ENCODE data around the gene PTPRT.

PTPRT gene

DNA sequence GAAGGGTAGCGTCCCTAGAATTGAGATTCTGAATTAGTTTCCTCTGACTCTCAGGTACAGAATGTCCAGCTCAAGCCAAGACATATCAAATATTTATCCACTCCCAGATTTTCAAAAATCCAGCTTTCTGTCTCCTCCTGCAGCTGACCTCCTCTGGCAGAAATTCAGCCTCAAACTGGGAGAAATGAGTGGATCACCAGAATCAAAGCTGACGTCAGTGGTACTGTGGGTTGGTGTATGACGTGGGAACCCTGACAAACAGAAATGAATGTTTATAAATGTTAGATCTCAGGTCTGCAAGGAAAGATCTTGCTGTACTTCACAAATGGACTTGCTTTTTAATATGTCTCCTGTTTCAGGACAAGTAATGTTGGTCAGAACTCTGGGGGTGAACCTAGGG is 595.0 kb downstream of the PTPRT start:
- no peak overlapping the region for H2AFZ ChIP-seq (ENCODE audit: low read depth, low read length)
- no peaks in the 10 kb centered on the region for H3K4me1 ChIP-seq (ENCODE audit: insufficient read depth, low read length)

GRCh38 chr20:42594011-42594410 is 595.7 kb downstream of the PTPRT start:
- Histone ChIP-seq H3K4me3 (ENCODE audit: low read length) (no peak overlapping the region), H3K27me3 (ENCODE audit: insufficient read depth, low read length) (no peaks in the 10 kb centered on the region), H2AFZ (ENCODE audit: low read depth, low read length) (no peak overlapping the region), H3K9me3 (ENCODE audit: low read length) (no peaks in the 10 kb centered on the region), H3K4me1 (ENCODE audit: insufficient read depth, low read length) (no peaks in the 10 kb centered on the region), H3K36me3 (ENCODE audit: insufficient read depth, low read length) (no peaks in the 10 kb centered on the region)

More for the DNA sequence above, 595.0 kb downstream of the PTPRT start:
- H3K36me3 ChIP-seq (ENCODE audit: insufficient read depth, low read length): no peaks in the 10 kb centered on the region
- H3K27me3 ChIP-seq (ENCODE audit: insufficient read depth, low read length): no peaks in the 10 kb centered on the region
- no peak overlapping the region for H3K4me3 ChIP-seq (ENCODE audit: low read length)
- H3K9me3 ChIP-seq (ENCODE audit: low read length): no peaks in the 10 kb centered on the region

DNA sequence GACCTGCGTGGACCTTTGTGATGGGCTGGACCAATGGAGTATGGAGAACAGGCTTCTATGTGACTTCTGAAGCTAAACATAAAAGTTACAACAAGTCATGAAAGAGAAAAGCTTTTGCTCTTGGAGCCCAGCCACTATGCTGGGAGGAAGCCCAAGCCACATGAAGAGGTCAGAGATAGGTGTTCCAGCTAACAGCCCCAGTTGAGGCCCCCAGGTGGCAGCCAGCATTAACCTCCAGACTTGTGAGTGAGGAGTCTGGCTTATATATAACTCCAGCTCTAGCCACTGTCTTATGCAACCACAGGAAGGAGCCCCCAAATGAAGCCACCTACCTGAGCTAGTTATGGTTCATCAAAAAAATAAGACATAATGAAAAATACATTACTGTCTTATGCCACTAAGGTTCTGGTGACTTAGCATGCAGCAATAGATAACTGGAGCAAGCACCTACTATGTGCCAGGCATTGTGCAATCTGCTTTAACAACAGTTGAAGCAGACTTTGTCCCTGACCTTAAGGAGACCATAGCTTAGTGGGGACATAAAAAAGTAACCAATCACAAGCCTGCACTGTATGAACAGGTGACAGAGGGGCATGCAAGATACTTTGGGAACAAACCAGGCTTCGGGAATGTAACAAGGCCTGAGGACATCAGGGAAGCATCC is 599.6 kb downstream of the PTPRT start:
- no peaks in the 10 kb centered on the region for H3K4me1 ChIP-seq (ENCODE audit: insufficient read depth, low read length)
- no peaks in the 10 kb centered on the region for H3K36me3 ChIP-seq (ENCODE audit: insufficient read depth, low read length)
- no peaks in the 10 kb centered on the region for H3K9me3 ChIP-seq (ENCODE audit: low read length)
- H2AFZ ChIP-seq (ENCODE audit: low read depth, low read length): no peak overlapping the region
- no peak overlapping the region for H3K4me3 ChIP-seq (ENCODE audit: low read length)
- no peaks in the 10 kb centered on the region for H3K27me3 ChIP-seq (ENCODE audit: insufficient read depth, low read length)

DNA sequence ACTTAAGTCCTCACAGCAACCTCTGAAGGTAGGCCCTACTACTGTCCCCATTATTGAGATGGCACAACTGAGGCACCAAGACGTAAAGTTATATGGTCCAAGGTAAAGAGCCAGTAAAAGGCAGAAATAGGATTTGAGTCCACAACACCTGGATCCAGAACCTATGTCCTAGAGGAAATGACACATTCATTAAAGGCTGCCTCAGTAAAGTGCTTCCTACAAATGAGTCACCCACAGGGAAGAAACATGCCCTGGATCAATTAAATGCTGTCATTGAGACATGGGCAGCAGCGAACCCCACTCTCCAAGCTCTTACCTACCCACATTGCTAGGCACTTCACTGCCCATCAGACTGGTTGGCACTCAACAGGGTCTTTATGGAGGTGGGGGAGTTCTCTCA is 600.9 kb downstream of the PTPRT start:
- Histone ChIP-seq H3K9me3 (ENCODE audit: low read length) (no peaks in the 10 kb centered on the region), H3K4me3 (ENCODE audit: low read length) (no peak overlapping the region), H3K36me3 (ENCODE audit: insufficient read depth, low read length) (no peaks in the 10 kb centered on the region), H2AFZ (ENCODE audit: low read depth, low read length) (no peak overlapping the region), H3K27me3 (ENCODE audit: insufficient read depth, low read length) (no peaks in the 10 kb centered on the region), H3K4me1 (ENCODE audit: insufficient read depth, low read length) (no peaks in the 10 kb centered on the region)

GRCh38 chr20:42587427-42587826 is 602.3 kb downstream of the PTPRT start:
- Histone ChIP-seq H3K4me3 (ENCODE audit: low read length) (no peak overlapping the region), H3K27me3 (ENCODE audit: insufficient read depth, low read length) (no peaks in the 10 kb centered on the region), H3K36me3 (ENCODE audit: insufficient read depth, low read length) (no peaks in the 10 kb centered on the region), H3K4me1 (ENCODE audit: insufficient read depth, low read length) (no peaks in the 10 kb centered on the region), H3K9me3 (ENCODE audit: low read length) (no peaks in the 10 kb centered on the region), H2AFZ (ENCODE audit: low read depth, low read length) (no peak overlapping the region)

- Histone ChIP-seq H3K4me1 (ENCODE audit: insufficient read depth, low read length) (no peaks in the 10 kb centered on the region), H3K4me3 (ENCODE audit: low read length) (no peak overlapping the region), H3K36me3 (ENCODE audit: insufficient read depth, low read length) (no peaks in the 10 kb centered on the region), H3K27me3 (ENCODE audit: insufficient read depth, low read length) (no peaks in the 10 kb centered on the region), H2AFZ (ENCODE audit: low read depth, low read length) (no peak overlapping the region), H3K9me3 (ENCODE audit: low read length) (no peaks in the 10 kb centered on the region)
These were observed 608.4 kb downstream of the PTPRT start for GRCh38 chr20:42581311-42581710.

GRCh38 chr20:42576167-42576566 is 613.5 kb downstream of the PTPRT start:
- Histone ChIP-seq H3K27me3 (ENCODE audit: insufficient read depth, low read length) (no peaks in the 10 kb centered on the region), H3K36me3 (ENCODE audit: insufficient read depth, low read length) (no peaks in the 10 kb centered on the region), H3K4me1 (ENCODE audit: insufficient read depth, low read length) (no peaks in the 10 kb centered on the region), H3K4me3 (ENCODE audit: low read length) (no peak overlapping the region), H2AFZ (ENCODE audit: low read depth, low read length) (no peak overlapping the region), H3K9me3 (ENCODE audit: low read length) (no peaks in the 10 kb centered on the region)

GRCh38 chr20:42572320-42573016 is 617.2 kb downstream of the PTPRT start:
- no peaks in the 10 kb centered on the region for H3K4me1 ChIP-seq (ENCODE audit: insufficient read depth, low read length)
- H3K27me3 ChIP-seq (ENCODE audit: insufficient read depth, low read length): no peaks in the 10 kb centered on the region
- H3K9me3 ChIP-seq (ENCODE audit: low read length): no peaks in the 10 kb centered on the region
- no peak overlapping the region for H2AFZ ChIP-seq (ENCODE audit: low read depth, low read length)
- no peak overlapping the region for H3K4me3 ChIP-seq (ENCODE audit: low read length)
- H3K36me3 ChIP-seq (ENCODE audit: insufficient read depth, low read length): no peaks in the 10 kb centered on the region

- no peaks in the 10 kb centered on the region for H3K36me3 ChIP-seq (ENCODE audit: insufficient read depth, low read length)
- H2AFZ ChIP-seq (ENCODE audit: low read depth, low read length): no peak overlapping the region
- no peaks in the 10 kb centered on the region for H3K9me3 ChIP-seq (ENCODE audit: low read length)
- no peaks in the 10 kb centered on the region for H3K4me1 ChIP-seq (ENCODE audit: insufficient read depth, low read length)
- H3K4me3 ChIP-seq (ENCODE audit: low read length): no peak overlapping the region
- no peaks in the 10 kb centered on the region for H3K27me3 ChIP-seq (ENCODE audit: insufficient read depth, low read length)
These were observed 622.3 kb downstream of the PTPRT start for GRCh38 chr20:42567409-42567808.

DNA sequence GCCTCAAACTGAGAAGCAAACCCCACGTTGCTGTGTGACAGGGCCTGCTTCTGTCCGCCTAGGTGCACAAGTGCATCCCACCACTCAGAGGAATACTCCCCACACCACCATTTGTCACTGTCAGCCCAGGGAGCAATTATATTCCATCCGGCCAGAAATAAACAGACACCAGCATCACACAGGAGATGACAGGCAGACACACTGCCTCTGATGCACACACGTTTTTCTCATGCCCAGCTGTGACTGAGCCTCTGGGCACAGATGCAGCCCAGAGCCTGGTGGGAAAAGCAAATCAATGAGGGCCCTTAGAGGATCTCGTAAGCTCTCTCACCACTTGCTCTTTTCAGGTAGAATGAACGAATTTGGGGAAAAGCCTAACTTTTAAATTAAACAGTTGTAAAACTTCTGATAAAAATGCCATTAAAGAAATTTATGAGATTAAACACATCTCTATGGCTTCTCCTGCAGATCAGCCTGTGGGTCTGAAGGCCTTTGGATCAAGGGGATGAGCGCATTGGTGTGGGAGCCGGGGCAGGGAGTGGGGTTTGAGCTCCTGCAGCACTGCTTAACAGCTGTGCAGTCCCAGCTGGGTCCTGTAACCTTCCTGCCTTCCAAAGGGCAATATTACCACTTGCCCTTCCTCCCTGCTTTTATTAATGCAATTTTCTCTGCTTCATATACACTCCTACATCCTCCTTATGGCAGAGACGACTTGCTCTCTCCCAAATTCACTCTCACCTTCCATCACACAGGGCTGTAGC is 624.3 kb downstream of the PTPRT start:
- H3K4me3 ChIP-seq (ENCODE audit: low read length): no peak overlapping the region
- H3K27me3 ChIP-seq (ENCODE audit: insufficient read depth, low read length): no peaks in the 10 kb centered on the region
- no peaks in the 10 kb centered on the region for H3K9me3 ChIP-seq (ENCODE audit: low read length)
- no peaks in the 10 kb centered on the region for H3K4me1 ChIP-seq (ENCODE audit: insufficient read depth, low read length)
- H2AFZ ChIP-seq (ENCODE audit: low read depth, low read length): no peak overlapping the region
- H3K36me3 ChIP-seq (ENCODE audit: insufficient read depth, low read length): no peaks in the 10 kb centered on the region

DNA sequence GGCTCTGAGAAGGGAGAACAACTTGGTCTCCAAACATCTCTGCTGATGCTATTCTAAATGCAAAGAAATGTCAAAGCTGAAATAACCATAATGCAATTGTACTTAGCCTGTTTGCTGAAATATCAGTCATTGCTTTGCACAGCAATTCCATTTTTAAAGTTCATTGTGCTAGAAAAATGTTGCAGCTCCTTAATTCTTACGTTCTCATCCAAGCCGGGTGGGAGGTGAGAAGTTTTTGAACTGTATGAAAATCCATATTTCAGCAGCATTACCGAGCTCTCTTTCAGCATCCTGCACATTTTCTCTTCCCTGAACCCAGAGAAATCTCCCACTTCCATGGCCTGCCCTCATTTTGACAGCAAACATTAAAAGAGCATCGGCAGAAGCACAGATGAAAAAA is 630.0 kb downstream of the PTPRT start:
- Histone ChIP-seq H3K9me3 (ENCODE audit: low read length) (no peaks in the 10 kb centered on the region), H3K36me3 (ENCODE audit: insufficient read depth, low read length) (no peaks in the 10 kb centered on the region), H3K27me3 (ENCODE audit: insufficient read depth, low read length) (no peaks in the 10 kb centered on the region), H3K4me1 (ENCODE audit: insufficient read depth, low read length) (no peaks in the 10 kb centered on the region), H2AFZ (ENCODE audit: low read depth, low read length) (no peak overlapping the region), H3K4me3 (ENCODE audit: low read length) (no peak overlapping the region)

DNA sequence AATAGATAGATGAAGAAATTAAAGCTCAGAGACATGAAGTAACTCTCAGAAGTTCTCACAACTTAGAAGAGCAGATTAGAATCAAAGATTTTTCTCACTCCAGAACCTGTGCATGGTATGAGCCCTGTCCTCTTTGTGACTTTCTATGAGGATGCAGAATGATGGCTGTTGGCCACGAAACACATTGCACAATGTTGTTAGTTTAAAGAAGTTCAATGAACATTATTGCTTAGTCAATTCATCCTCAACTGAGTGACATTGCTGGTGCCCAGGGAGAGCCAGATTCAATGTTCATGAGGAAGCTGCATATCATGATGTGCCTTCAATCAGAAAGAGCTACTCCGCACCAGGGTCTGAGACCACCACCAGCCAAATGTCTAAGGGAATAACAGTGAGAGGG is 633.1 kb downstream of the PTPRT start:
- no peak overlapping the region for H3K4me3 ChIP-seq (ENCODE audit: low read length)
- H3K36me3 ChIP-seq (ENCODE audit: insufficient read depth, low read length): no peaks in the 10 kb centered on the region
- no peak overlapping the region for H2AFZ ChIP-seq (ENCODE audit: low read depth, low read length)
- no peaks in the 10 kb centered on the region for H3K27me3 ChIP-seq (ENCODE audit: insufficient read depth, low read length)
- H3K9me3 ChIP-seq (ENCODE audit: low read length): no peaks in the 10 kb centered on the region
- H3K4me1 ChIP-seq (ENCODE audit: insufficient read depth, low read length): no peaks in the 10 kb centered on the region

DNA sequence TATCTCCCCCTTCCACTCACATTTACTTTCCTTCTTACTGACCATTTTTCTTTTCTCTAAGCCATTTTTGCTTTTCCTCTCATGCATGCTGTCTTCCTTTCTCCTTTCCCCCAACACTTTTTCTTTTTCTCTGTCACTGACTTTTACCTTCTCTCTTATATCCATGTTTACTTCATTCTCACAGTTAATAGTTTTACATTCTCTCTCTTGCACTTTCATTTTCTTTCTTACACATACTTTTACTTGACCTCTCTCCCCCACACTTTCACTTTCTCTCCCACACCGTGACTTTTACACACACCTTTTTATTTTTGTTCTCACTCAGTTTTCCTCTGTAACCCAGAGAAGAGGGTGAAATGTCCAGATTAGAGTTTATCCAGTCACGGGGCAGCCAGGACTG is 636.3 kb downstream of the PTPRT start:
- no peaks in the 10 kb centered on the region for H3K9me3 ChIP-seq (ENCODE audit: low read length)
- no peak overlapping the region for H2AFZ ChIP-seq (ENCODE audit: low read depth, low read length)
- no peak overlapping the region for H3K4me3 ChIP-seq (ENCODE audit: low read length)
- H3K27me3 ChIP-seq (ENCODE audit: insufficient read depth, low read length): no peaks in the 10 kb centered on the region
- H3K36me3 ChIP-seq (ENCODE audit: insufficient read depth, low read length): no peaks in the 10 kb centered on the region
- H3K4me1 ChIP-seq (ENCODE audit: insufficient read depth, low read length): no peaks in the 10 kb centered on the region

Data from neuron (in vitro differentiated cells).